Suprapubic skin (tissue), 3 donors: ENCODE results near the gene INPP5F.

Experiments used
- CTCF ChIP-seq, 2 donors: fragments of 200-600 bp in 1 of 2; fragments of 450-650 bp in 1 of 2; sonication (generic) in 1 of 2; IDR thresholded peaks; one replicate each; pipeline ENCODE4 v1.5.1; 2016 to 2019; ENCODE audit warnings: antibody characterized with exemption in 2 of 2, mild to moderate bottlenecking in 1 of 2, moderate library complexity in 1 of 2
- EP300 ChIP-seq: sonication (generic); formaldehyde crosslinking; IDR thresholded peaks from one replicate; pipeline ENCODE4 v1.6.1; 2017; ENCODE audit warnings: antibody characterized with exemption
- POLR2A ChIP-seq, 2 donors: fragments of 450-650 bp; IDR thresholded peaks; one replicate each; pipeline ENCODE4 v1.6.1; 2017; ENCODE audit warnings: antibody characterized with exemption in 2 of 2, mild to moderate bottlenecking in 2 of 2, moderate library complexity in 2 of 2

- TF ChIP-seq EP300 (no peak), POLR2A (IDR thresholded peaks at IDR 0.05) (no peak), CTCF (IDR thresholded peaks at IDR 0.05) (no peak)
Measured at GRCh38 chr10:119742947-119743648, 17.2 kb downstream of the INPP5F start.
